H9 (cell line): ENCODE results near the gene WFIKKN2. TPM values are rescaled to one million over a fixed set of nuclear protein-coding genes. Genes with fewer than 3 reads are reported as not detected.

Source experiments
- DNase-seq: peaks from one replicate; pipeline ENCODE4 v3.0.0-alpha.2; 2017
- H2AFZ ChIP-seq: one replicate; pipeline ENCODE4 v1.6.1; 2013; ENCODE audit warnings: mild to moderate bottlenecking, low read length, control low read depth, moderate library complexity
- H2AK5ac ChIP-seq: 2 replicates; pipeline ENCODE4 v1.6.1; 2013; ENCODE audit warnings: low read length, control low read depth, mixed read lengths; ENCODE audit not compliant: insufficient read length
- H2BK120ac ChIP-seq: one replicate; pipeline ENCODE4 v1.6.1; 2013; ENCODE audit warnings: low read depth, mild to moderate bottlenecking, low read length, control low read depth, inconsistent platforms; ENCODE audit not compliant: poor library complexity, severe bottlenecking
- H2BK12ac ChIP-seq: 2 replicates; pipeline ENCODE4 v1.6.1; 2013; ENCODE audit warnings: low read length, control low read depth, mixed read lengths, low read depth; ENCODE audit not compliant: insufficient read length
- H2BK15ac ChIP-seq: 2 replicates; pipeline ENCODE4 v1.6.1; 2013; ENCODE audit warnings: low read depth, low read length, control low read depth
- H2BK20ac ChIP-seq: one replicate; pipeline ENCODE4 v1.6.1; 2013; ENCODE audit warnings: low read depth, mild to moderate bottlenecking, low read length, control low read depth, inconsistent platforms; ENCODE audit not compliant: poor library complexity, severe bottlenecking
- H2BK5ac ChIP-seq: 2 replicates; pipeline ENCODE4 v1.6.1; 2013; ENCODE audit warnings: low read length, control low read depth, mixed read lengths; ENCODE audit not compliant: insufficient read length
- H3K14ac ChIP-seq: 2 replicates; pipeline ENCODE4 v1.6.1; 2013; ENCODE audit warnings: low read length, control low read depth; ENCODE audit not compliant: insufficient read depth
- H3K18ac ChIP-seq: 2 replicates; pipeline ENCODE4 v1.6.1; 2013; ENCODE audit warnings: low read depth, mild to moderate bottlenecking, mixed read lengths, low read length, control low read depth; ENCODE audit not compliant: insufficient read length
- H3K23ac ChIP-seq: 2 replicates; pipeline ENCODE4 v1.6.1; 2013; ENCODE audit warnings: low read length, control low read depth, mixed read lengths, low read depth; ENCODE audit not compliant: insufficient read length
- H3K23me2 ChIP-seq: 2 replicates; pipeline ENCODE4 v1.6.1; 2013; ENCODE audit warnings: low read depth, mild to moderate bottlenecking, mixed read lengths, low read length, control low read depth; ENCODE audit not compliant: insufficient read length, poor library complexity, severe bottlenecking
- H3K27ac ChIP-seq: 2 replicates; pipeline ENCODE4 v1.5.1; 2013; ENCODE audit warnings: low read length, control low read depth, mixed read lengths, low read depth; ENCODE audit not compliant: insufficient read length
- H3K27me3 ChIP-seq: 2 replicates; pipeline ENCODE4 v1.6.1; 2013; ENCODE audit warnings: low read length, control low read depth, inconsistent platforms; ENCODE audit not compliant: insufficient read depth
- H3K4ac ChIP-seq: 2 replicates; pipeline ENCODE4 v1.6.1; 2013; ENCODE audit warnings: low read depth, mild to moderate bottlenecking, control low read depth, inconsistent platforms, low read length, moderate library complexity
- H3K4me1 ChIP-seq: 2 replicates; pipeline ENCODE4 v1.6.1; 2013; ENCODE audit warnings: low read length, control low read depth, inconsistent platforms; ENCODE audit not compliant: insufficient read depth
- H3K4me2 ChIP-seq: 2 replicates; pipeline ENCODE4 v1.6.1; 2013; ENCODE audit warnings: low read length, control low read depth, mixed read lengths; ENCODE audit not compliant: insufficient read length, insufficient read depth
- H3K56ac ChIP-seq: 2 replicates; pipeline ENCODE4 v1.6.1; 2013; ENCODE audit warnings: low read depth, mild to moderate bottlenecking, mixed read lengths, low read length, control low read depth; ENCODE audit not compliant: insufficient read length
- H3K79me1 ChIP-seq: 2 replicates; pipeline ENCODE4 v1.6.1; 2013; ENCODE audit warnings: low read depth, mild to moderate bottlenecking, moderate library complexity, low read length, control low read depth, inconsistent platforms; ENCODE audit not compliant: insufficient read depth, poor library complexity, severe bottlenecking
- H3K79me2 ChIP-seq: 2 replicates; pipeline ENCODE4 v1.6.1; 2013; ENCODE audit warnings: low read length, control low read depth, inconsistent platforms; ENCODE audit not compliant: insufficient read depth
- H3K9ac ChIP-seq: 2 replicates; pipeline ENCODE4 v1.6.1; 2013; ENCODE audit warnings: low read length, control low read depth, mixed read lengths; ENCODE audit not compliant: insufficient read length; ENCODE audit errors: extremely low read depth
- H3K9me3 ChIP-seq: one replicate; pipeline ENCODE4 v1.6.1; 2013; ENCODE audit warnings: low read depth, low read length, inconsistent platforms; ENCODE audit not compliant: control insufficient read depth
- H3T11ph ChIP-seq: one replicate; pipeline ENCODE4 v1.6.1; 2013; ENCODE audit warnings: mild to moderate bottlenecking, low read length, control low read depth, inconsistent platforms
- H4K20me1 ChIP-seq: one replicate; pipeline ENCODE4 v1.6.1; 2013; ENCODE audit not compliant: control insufficient read depth, insufficient read length, insufficient read depth
- H4K5ac ChIP-seq: 2 replicates; pipeline ENCODE4 v1.6.1; 2013; ENCODE audit warnings: low read depth, mild to moderate bottlenecking, mixed read lengths, low read length, control low read depth; ENCODE audit not compliant: insufficient read length
- H4K8ac ChIP-seq: replicated peaks from 2 replicates; pipeline ENCODE4 v1.6.1; 2013; ENCODE audit warnings: low read length, control low read depth, mixed read lengths, low read depth; ENCODE audit not compliant: insufficient read length
- H4K91ac ChIP-seq: 2 replicates; pipeline ENCODE4 v1.6.1; 2013; ENCODE audit warnings: low read depth, mild to moderate bottlenecking, moderate library complexity, mixed read lengths, low read length, control low read depth; ENCODE audit not compliant: insufficient read length
- H3K27ac Mint-ChIP-seq, 3 experiments: 2 replicates in 2 of 3; 3 replicates in 1 of 3; pipeline ENCODE4 v1.8.0; 2020 to 2021; ENCODE audit warnings: mixed read lengths in 3 of 3, mild to moderate bottlenecking in 1 of 3, moderate library complexity in 1 of 3
- H3K27me3 Mint-ChIP-seq: 2 replicates; pipeline ENCODE4 v1.8.0; 2021; ENCODE audit warnings: low read depth, mild to moderate bottlenecking, moderate library complexity, mixed read lengths
- H3K36me3 Mint-ChIP-seq, 3 experiments: 2 replicates in 2 of 3; 3 replicates in 1 of 3; pipeline ENCODE4 v1.8.0; 2020 to 2021; ENCODE audit warnings: low read depth in 3 of 3, mixed read lengths in 3 of 3; ENCODE audit not compliant: insufficient read depth in 1 of 3
- H3K4me1 Mint-ChIP-seq, 2 experiments: 2 replicates each; pipeline ENCODE4 v1.8.0; 2020; ENCODE audit warnings: mixed read lengths in 2 of 2
- H3K4me3 Mint-ChIP-seq, 2 experiments: 2 replicates in 1 of 2; 3 replicates in 1 of 2; pipeline ENCODE4 v1.8.0; 2020 to 2021; ENCODE audit warnings: mild to moderate bottlenecking in 2 of 2, mixed read lengths in 2 of 2, moderate library complexity in 1 of 2
- H3K9me3 Mint-ChIP-seq, 2 experiments: 2 replicates in 1 of 2; 3 replicates in 1 of 2; pipeline ENCODE4 v1.8.0; 2020; ENCODE audit warnings: mild to moderate bottlenecking in 2 of 2, mixed read lengths in 2 of 2, moderate library complexity in 1 of 2
- CTCF ChIP-seq: fragments of 200-600 bp; sonication (generic); conservative IDR thresholded peaks from 3 replicates; pipeline ENCODE4 v1.8.0; 2021; ENCODE audit warnings: antibody characterized with exemption, mild to moderate bottlenecking
- WGBS: extraction: QIAGEN DNeasy Blood & Tissue Kit; methylation state at CpG from one replicate; pipeline ENCODE4 v1.1.7; 2013; ENCODE audit warnings: missing lambda C conversion rate, low lambda C conversion rate, mixed read lengths; ENCODE audit not compliant: insufficient read length; ENCODE audit errors: extremely low coverage; 5-methylcytosine and 5-hydroxymethylcytosine counted together
- total RNA-seq: library from RNA; stranded (reverse); gene quantifications from 2 replicates; pipeline ENCODE4 v1.2.1, GENCODE V29; 2021

The WFIKKN2 gene
- total RNA-seq, 1 experiment from 2014 or later: 1.1 TPM

DNA sequence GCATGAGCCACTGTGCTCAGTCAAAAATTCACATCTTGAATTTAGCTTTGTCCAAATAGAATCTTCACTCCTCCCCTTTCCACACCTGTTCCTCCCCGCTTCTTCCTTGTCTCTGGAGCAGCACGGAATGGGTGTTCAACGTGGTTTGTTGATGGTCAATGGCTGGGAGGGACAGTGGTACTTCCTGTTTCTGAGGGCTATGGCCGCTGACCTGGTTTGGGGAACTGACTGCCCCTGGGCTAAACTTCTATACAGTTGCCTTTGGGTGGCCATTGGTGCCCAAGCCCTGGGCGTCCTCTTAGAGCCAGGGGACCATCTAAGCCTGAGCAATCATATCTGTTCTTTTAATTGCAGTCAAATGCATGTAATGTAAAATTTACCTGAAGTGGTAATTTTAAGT, 19.1 kb upstream of the WFIKKN2 start:
- Histone ChIP-seq H2BK120ac (no peak overlapping the region), H3K79me2 (no peaks in the 10 kb centered on the region), H3K23me2 (no peaks in the 10 kb centered on the region), H4K91ac (no peak overlapping the region), H3K23ac (no peak overlapping the region), H3K14ac (no peak overlapping the region), H2AK5ac (no peak overlapping the region), H3K9ac (no peak overlapping the region), H2BK15ac (no peak overlapping the region), H2BK5ac (no peak overlapping the region), H4K20me1 (no peaks in the 10 kb centered on the region), H3K4me1 (no peaks in the 10 kb centered on the region), H3K9me3 (no peaks in the 10 kb centered on the region), H2AFZ (no peak overlapping the region), H4K5ac (no peak overlapping the region), H4K8ac (no peak overlapping the region), H2BK12ac (no peak overlapping the region), H3K4me2 (no peak overlapping the region), H3K79me1 (no peaks in the 10 kb centered on the region), H3K4ac (no peak overlapping the region), H2BK20ac (no peak overlapping the region), H3T11ph (no peak overlapping the region), H3K56ac (no peak overlapping the region), H3K27me3 (no peaks in the 10 kb centered on the region), H3K18ac (no peak overlapping the region), H3K27ac (no peak overlapping the region)
- no peaks in the 10 kb centered on the region for H3K9me3 Mint-ChIP-seq
- DNase-seq: no peak
- no peak overlapping the region for H3K27ac Mint-ChIP-seq
- no peak for TF ChIP-seq CTCF
- H3K4me3 Mint-ChIP-seq: no peak overlapping the region
- peaks cover 8% of the 10 kb centered on the region in 2 experiments for H3K4me1 Mint-ChIP-seq
- H3K36me3 Mint-ChIP-seq: no peaks in the 10 kb centered on the region
- WGBS: no CpG with 5 or more reads among the region's 5 CpGs
- peaks cover 5% of the 10 kb centered on the region; the same call in 1 of the 2 replicates for H3K27me3 Mint-ChIP-seq
